ENCODE measurements around the gene CDH3.

DNA sequence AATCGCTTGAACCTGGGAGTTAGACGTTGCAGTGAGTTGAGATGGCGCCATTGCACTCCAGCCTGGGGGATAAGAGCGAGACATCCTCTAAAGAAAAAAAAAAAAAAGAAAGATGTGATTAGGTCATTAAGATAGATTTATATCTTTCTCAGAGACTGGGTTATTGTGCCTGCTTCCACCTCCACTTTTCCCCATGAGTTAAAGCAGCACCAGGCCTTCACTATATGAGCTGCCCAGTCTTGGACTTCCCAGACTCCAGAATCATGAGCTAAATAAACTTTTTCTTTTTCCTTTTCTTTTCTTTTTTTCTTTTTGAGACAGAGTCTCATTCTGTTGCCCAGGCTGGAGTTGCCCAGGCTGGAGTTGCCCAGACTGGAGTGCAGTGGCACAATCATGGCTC lies 72.6 kb downstream of the CDH3 start:
- TF ChIP-seq GATA2 (IDR thresholded peaks at IDR 0.05; ENCODE audit: low read depth, low read length) (no peak), GATA3 (IDR thresholded peaks at IDR 0.05; ENCODE audit: low read depth, low read length) (no peak)
